GM19025 (cell line): ENCODE measurements around the gene DOLK.
A peak's percentile ranks its signal among the peaks of the same experiment; 100 is the strongest.
"Not testable (repeated sequence)": the region's sequence is repeated elsewhere in the genome, so short reads cannot be mapped to it uniquely, and the experiment has no call there.

ENCODE experiments used
- ATAC-seq: cut with Tn5 transposase; IDR thresholded peaks from one replicate; pipeline ENCODE4 v1.9.1; 2021; ENCODE audit warnings: mild to moderate bottlenecking, low read depth, moderate library complexity; ENCODE audit not compliant: unreplicated experiment

The DOLK gene

DNA sequence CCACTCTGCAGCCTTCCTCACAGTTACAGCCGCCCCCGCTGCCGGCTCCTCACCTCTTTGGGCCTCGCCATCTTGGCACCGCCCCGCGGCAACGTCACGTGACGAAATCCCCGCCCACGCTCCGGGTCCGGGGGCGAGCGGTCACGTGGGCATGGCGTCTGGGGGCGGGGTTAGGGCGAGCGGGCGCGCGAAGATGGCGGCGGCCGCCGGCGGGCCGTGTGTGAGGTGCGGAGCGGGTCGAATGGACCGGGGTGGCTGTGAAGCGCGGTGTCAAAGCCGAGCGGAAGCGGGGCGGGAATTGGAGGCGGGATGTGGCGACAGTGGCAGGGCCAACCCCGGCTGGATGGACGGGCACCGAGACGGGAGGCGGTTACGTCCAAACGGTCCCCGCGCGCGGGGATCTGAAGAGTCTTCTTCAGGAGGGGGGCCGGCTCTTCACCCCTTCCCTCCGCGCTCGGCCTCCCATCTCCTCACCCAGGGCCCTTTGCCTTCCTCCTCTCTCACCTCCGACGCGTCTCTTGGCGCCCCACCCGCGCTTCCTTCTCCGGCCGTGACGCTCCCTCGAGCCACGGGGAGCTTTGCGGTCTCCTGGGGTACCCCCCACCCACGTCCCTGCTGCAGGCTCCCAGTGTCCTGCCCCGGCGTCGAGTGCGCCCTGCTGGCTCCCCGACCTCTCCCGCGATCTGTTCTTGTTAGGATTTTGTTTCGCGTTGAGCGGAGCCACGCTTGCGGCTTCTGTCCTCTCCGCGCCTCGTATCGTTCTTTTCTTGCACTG, at the start of gene DOLK, which contains the start of gene NUP188:
Gene DOLK, minus strand, starts transcription at position 77 of the 775 bp plus-strand sequence. CDS start 300 bp downstream, outside the sequence.
Gene NUP188, plus strand, starts transcription at position 173 of the 775 bp plus-strand sequence. Its CDS starts 21 bp downstream, at position 194.
- ATAC-seq: peak; percentile 68

DNA sequence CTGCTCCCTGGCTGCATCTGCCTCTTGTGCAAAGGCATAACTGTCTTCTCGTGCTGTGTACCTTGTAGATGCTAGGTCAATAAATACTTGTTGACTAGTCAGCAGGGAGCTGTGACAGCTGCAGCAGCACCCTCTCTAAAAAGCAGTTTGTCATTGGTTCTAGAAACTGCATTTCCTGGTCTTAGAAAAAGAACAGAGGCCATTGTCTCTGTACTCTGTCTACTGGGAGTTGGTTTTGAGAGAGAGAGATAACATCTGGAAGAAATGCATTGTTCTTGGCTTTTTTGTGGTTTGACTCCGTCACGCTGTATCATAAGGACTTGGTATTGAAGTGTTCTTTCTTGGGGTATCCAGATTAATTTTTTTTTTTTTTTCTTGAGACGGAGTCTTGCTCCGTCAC, 48.4 kb upstream of the DOLK start:
- no peak for ATAC-seq

DNA sequence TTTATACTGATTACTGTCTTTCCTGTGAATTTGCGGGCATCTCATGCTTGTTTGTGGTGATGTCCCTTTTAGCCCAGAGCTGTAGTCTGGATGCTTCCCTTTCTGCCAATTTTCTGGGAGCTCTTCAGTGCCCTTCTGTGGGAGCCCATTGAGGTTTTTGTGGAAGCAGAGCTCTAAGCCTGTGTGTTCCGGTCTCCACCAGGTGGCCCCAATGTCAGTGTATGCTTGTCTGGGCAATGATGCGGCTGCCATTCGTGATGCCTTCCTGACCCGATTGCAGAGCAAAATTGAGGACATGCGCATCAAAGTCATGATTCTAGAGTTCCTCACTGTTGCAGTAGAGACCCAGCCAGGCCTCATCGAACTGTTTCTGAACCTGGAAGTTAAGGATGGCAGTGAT, 45.6 kb upstream of the DOLK start:
- ATAC-seq: no peak

DNA sequence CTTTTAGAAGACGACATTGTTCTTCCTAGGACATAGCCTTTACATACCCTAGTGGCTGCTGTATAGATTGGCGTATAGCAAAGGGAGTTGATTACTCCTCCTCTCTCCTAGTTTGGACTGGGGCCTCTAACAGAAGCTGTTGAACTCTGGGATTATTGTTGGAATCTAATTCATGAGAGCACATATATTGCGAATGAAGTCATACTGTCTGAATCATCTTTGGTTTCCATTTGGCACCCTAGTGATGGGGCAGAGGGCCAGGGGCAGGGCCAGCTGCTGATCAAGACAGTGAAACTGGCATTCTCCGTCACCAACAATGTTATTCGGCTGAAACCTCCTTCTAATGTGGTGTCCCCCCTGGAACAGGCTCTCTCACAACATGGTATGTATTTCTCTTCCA, 40.4 kb upstream of the DOLK start:
- ATAC-seq: no peak

- no peak for ATAC-seq
Measured at GRCh38 chr9:128986671-128987070, 39.3 kb upstream of the DOLK start.

- no peak for ATAC-seq
Measured at GRCh38 chr9:128983536-128983935, 36.1 kb upstream of the DOLK start.

DNA sequence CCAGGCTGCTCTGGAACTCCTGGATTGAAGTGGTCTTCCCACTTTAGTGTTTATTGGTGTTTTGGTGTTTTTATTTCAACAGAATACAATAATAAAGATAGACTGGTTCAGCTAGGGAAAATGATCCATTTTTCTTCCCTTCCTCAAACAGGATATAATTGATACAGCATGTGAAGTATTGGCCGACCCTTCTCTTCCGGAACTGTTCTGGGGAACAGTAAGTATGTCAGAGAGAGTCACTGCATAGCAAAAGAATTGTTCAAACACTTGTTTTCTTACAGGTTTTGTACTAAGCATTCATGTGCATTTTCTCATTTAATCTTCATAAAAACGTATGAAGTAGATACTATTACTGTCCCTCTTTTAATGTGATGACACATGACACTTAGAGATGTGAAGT, 31.7 kb upstream of the DOLK start:
- ATAC-seq: no peak

GRCh38 chr9:128972956-128973355, 25.6 kb upstream of the DOLK start:
- no peak for ATAC-seq

- no peak for ATAC-seq
Measured at GRCh38 chr9:128969491-128969890, 22.1 kb upstream of the DOLK start.

DNA sequence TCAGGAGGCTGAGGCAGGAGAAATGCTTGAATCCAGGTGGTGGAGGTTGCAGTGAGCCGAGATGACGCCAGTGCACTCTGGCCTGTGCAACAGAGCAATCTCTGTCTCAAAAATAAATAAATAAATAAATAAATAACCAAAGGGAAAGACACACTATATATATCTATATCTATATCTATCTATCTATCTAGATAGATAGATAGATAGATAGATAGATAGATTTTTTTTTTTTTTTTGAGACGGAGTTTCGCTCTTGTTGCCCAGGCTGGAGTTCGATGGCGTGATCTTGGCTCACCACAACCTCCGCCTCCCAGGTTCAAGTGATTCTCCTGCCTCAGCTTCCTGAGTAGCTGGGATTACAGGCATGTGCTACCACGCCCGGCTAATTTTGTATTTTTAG, 14.0 kb upstream of the DOLK start:
- not testable (repeated sequence) for ATAC-seq

GRCh38 chr9:128947277-128947526, 201 bp downstream of the DOLK start:
- ATAC-seq: no peak

GRCh38 chr9:128946571-128947276, 679 bp downstream of the DOLK start:
- peak; percentile 15 for ATAC-seq

DNA sequence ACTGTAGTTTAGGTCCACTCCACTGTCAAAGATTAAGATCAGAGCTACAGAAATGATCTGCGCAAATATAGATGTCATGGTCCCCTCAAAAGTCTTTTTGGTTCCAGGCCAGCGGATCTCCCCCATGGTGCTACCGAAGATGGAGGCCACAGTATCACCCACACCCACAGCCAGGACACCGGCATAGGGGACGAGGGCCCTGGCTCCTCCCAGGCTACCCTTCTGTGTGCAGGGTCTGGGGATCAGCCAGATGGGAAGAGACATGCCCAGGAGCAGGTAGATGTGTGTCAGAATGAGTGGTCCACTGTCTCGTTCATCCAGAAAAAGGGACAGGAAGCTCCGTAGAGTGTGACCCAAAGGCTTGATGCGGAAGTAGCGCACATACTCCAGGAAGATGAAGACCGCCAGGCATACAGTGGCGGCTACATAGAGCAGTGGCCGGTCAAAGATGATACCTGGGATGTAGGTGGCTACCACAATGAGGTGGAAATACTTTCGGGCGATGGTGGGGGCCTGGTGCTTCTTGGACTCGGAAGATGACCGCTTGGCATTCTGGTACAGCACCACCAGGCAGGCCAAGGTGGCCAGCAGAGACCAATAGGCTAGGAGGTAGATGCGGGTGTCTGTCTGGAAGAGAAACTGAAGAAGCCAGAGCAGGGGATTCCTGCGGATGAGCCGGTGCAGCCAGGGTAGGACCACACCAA, 1.5 kb downstream of the DOLK start:
- no peak for ATAC-seq

- ATAC-seq: not testable (repeated sequence)
Measured at GRCh38 chr9:128944966-128945365, 2.4 kb downstream of the DOLK start.

DNA sequence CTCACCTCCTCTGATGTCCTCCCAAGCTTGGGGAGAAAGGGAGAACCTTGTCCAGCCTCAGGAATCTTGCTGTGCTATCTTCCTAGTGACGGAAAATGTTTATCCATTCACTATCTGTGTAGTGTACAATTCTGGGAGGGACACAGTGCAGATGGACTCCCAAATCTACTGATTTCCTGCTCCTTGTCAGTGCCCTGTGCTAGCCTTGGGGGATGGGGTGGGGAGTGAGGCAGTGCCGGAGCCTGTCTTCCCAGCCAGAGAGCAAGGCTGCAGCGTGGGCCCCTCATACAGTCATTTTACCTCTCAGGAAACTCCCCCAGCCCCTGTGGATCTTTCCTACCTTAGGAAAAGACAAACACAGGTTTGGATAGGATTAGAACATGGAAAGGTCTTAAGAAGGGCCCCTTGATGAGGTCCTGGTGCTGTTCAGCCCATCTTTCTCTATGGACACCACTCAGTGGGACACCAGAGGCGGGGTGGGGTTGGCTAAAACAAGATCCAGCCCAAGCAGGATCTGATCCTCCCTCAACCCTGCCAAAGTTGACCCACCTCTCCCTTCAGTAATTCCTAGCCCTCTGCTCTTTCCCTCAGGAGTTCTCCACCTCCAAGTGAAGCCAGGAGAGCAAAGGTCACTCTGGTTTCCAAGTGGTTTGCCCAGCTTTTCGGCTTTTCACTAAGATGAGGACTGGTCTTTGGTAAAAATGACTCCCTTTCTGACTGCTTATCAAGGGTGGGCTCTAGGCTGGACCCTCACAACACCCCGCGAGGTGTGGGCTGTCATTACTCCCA, 3.4 kb downstream of the DOLK start:
- ATAC-seq: no peak

DNA sequence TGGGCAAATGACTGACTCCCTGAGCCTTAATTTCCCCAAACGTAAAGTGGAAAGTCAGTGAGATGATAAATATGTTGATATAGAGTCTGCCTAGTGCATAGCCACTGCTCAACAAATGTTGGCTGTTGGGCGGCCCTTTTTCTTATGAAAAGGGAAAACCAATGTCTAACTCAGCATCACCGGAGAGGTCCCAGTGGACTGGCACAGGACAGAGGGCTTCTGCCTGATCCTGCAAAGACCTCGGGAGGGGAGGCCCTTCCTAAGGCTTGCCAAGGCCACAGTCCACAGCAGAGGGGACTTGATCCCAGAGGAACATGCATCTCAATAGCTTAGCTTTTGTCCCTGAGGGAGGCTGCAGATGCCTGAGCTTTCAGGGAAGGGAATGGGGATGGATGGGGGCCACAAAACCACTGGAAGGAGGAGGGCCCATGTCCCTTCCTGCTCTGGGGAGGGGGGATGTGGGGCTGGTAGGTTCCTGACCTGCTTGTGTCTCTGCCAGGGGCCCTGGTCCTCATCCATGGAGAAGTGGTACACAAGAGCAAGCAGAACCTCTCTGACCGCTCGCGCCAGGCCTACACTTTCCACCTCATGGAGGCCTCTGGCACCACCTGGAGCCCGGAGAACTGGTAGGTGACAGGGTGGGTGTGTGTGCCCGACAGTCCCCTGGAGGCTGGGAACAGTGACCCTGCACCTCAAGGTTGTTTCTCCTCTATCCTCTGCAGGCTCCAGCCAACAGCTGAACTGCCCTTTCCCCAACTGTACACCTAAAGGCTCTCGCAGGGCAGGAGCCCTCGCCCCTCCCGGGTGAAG, 6.3 kb downstream of the DOLK start:
- no peak for ATAC-seq

DNA sequence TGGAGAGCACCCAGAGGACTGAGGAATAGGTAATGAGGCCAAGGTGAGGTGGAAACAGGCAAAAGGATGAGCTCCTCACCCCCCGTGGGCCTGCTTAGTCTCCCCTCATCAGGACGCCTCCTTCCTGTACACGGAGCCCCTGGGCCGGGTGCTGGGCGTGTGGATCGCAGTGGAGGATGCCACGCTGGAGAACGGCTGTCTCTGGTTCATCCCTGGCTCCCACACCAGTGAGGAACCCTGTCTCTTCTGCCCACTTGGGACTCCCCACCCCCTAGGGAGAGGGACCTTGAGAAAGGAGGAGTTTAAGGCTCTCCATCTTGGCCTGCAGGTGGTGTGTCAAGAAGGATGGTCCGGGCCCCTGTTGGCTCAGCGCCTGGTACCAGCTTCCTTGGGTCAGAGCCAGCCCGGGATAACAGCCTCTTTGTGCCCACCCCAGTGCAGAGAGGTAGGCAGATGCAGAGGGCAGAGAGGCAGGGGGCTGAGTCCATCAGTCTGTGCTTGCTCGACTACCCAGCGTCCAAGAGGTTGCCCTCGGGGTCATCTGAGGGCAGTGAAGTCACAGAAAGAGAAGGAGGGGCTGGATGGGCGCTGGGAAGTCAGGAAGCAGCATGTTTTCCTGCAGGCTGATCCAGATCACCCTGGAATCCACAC, 7.0 kb downstream of the DOLK start:
- no peak for ATAC-seq

DNA sequence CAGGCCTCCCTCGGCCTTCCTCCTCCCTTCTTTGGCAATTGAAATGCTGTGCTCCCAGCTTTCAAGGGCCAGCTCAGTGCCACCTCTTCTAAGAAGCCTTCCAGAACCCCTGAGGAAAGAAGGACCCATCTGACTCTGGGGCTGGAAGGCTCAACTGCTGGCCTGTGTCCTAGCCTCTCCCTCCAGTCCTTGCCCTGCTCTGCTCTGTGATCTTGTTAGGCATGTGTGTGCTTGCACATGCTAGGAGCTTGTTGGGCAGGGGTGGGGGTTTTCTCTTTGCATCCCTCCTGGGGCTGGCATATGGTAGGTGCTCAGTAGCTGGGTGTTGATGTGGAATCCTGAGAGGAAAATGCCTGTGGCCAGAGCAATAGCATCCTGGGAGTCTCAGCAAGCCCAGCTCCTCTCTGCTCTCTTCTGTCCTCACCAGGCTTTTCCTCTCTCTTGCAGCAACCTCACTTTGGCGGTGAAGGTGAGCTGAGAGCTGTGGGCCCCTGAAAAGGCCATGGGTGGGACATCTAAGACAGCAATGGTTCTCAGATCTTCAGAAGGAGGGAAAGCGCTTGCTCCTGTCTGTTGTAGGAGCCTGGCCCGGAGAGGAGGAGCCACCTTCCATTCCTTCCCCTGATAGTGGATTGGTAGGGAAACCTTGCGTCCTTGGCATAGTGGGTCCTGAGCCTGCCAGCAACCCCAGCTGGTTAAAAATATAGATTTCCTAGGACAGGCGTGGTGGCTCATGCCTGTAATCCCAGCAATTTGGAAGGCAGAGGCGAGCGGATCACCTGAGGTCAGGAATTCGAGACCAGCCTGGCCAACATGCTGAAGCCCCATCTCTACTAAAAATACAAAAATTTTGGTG, 9.9 kb downstream of the DOLK start:
- no peak for ATAC-seq
